Fibroblast of lung (primary cell): ENCODE measurements around the gene ADA.
"Not testable (repeated sequence)": the region's sequence is repeated elsewhere in the genome, so short reads cannot be mapped to it uniquely, and the experiment has no call there.

Experiments used
- CTCF ChIP-seq, 2 donors: IDR thresholded peaks in 1 of 2; conservative IDR thresholded peaks in 1 of 2; 1 replicate in 1 of 2; 2 replicates in 1 of 2; pipeline ENCODE4 v1.5.1; 2011 to 2012; ENCODE audit warnings: low read length in 2 of 2, control low read depth in 1 of 2, inconsistent platforms in 1 of 2, low read depth in 1 of 2, mild to moderate bottlenecking in 1 of 2
- EZH2 ChIP-seq: IDR thresholded peaks from 2 replicates; pipeline ENCODE4 v1.5.1; 2012; ENCODE audit warnings: low read length, control low read depth, mild to moderate bottlenecking; ENCODE audit errors: missing control alignments

- not testable (repeated sequence) for TF ChIP-seq CTCF (conservative IDR thresholded peaks at IDR 0.05 in 1 of 2, IDR thresholded peaks at IDR 0.05 in 1 of 2; ENCODE audit: low read depth in 1 of 2, low read length in 2 of 2); EZH2
Observed at GRCh38 chr20:44672318-44672902, 20.9 kb upstream of the ADA start.
